Lower leg skin (tissue), 3 donors: ENCODE results near the gene PTDSS2.

ENCODE experiments used
- CTCF ChIP-seq, 3 donors: fragments of 450-650 bp; IDR thresholded peaks; one replicate each; pipeline ENCODE4 v1.5.1; 2016; ENCODE audit warnings: antibody characterized with exemption in 3 of 3, mild to moderate bottlenecking in 3 of 3, moderate library complexity in 2 of 3
- POLR2A ChIP-seq, 2 donors: fragments of 450-650 bp; IDR thresholded peaks; one replicate each; pipeline ENCODE4 v1.6.1; 2016 to 2017; ENCODE audit warnings: antibody characterized with exemption in 2 of 2, mild to moderate bottlenecking in 1 of 2, moderate library complexity in 1 of 2

GRCh38 chr11:501001-501682 lies 51.1 kb downstream of the PTDSS2 start:
- TF ChIP-seq CTCF (IDR thresholded peaks at IDR 0.05), result no peak
- TF ChIP-seq POLR2A (IDR thresholded peaks at IDR 0.05), result no peak
